Endometrial microvascular endothelial cells (primary cell): Measurements from ENCODE around the gene MED25. TPM values are rescaled to one million over a fixed set of nuclear protein-coding genes. Genes with fewer than 3 reads are reported as not detected.

Experiments
- in situ Hi-C: cut with HindIII; loops from 2 replicates; pipeline ENCODE4 v1.10.0; 2017; ENCODE audit warnings: low sequenced_read_pairs, low pct_unique_long_range_greater_than_20kb; ENCODE audit errors: inconsistent ontology term
- total RNA-seq: library from RNA; depleted of rRNA; stranded (reverse); fragments of >200 nt; gene quantifications from one replicate; pipeline ENCODE4 v1.2.3, GENCODE V29; 2015; ENCODE audit errors: inconsistent ontology term

Gene MED25
- total RNA-seq, 1 donor from 2014 or later = 31.7 TPM

DNA sequence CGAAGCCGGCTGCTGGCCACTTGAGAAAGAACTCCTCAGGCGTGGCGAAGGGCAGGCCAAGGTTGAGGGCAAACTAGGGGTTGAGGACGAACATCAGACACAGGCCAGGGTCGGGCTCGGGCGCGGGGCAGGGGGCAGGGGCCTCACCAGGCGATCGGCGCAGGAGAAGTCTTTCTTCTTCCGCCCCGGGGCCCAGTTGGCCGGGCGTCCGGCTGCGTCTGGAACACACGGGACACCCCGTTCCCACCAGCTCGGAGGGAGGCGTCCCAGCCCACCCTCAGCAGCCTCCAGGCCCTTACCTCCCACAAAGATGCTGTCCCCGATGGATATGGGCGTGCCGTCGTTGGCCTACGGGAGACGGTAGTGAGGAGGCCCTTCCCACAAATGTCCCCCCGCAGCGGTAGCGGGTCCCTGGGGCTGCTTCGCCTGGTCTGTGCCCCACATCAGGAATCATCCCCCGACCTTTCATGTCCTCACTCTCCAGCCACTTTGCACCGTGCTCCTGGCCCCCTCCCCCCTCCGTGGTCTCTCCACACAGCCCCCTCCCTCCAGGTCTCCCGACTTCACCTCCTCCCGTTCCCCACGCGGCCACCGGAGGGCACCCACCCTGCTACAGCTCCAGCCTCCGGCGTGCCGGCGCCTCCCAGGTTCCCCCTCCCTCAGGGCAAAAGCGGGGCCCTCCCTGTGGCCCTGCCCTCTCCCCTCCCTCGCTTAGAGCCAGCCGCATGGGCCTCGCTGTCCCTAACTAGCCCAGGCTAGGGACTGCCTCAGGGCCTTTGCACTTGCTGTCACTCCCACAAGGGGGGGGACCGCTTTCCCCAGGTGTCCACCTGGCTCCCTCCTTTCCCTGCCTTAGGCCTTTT lies 44.5 kb downstream of the MED25 start:
- in situ Hi-C loops = no loop called here

DNA sequence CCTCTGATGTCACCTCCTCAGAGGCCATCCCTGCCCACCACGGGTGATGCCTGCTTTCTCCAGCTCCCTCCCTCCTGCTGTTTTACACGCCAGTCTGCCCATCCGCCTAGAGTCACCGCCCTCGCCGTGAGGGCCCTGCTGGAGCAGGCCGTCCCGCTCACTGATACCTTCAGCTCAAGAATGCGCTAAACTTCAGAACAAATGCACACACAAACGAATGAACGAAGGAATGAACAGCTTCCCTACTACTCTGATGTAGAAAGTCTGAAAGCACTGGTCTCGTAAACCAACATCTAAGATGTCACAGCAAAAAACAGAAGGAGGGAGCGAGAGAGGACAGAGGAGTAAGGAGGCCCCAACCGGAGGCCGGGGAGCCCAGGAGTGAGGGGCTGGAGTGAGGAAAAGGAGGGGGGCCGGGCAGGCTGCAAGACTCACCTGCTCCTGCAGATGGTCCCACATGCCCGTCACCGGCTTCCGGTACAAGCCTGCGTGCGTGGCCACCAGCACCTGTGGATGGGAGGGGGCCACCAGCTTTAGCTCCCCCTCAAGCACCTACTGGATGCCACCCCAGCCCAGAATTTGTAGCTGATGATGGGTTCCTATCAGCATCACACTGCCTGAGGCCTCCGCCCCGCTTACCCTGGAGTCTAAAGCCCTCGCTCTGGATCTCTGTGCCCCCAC lies 45.3 kb downstream of the MED25 start:
- in situ Hi-C loops = no loop called here

DNA sequence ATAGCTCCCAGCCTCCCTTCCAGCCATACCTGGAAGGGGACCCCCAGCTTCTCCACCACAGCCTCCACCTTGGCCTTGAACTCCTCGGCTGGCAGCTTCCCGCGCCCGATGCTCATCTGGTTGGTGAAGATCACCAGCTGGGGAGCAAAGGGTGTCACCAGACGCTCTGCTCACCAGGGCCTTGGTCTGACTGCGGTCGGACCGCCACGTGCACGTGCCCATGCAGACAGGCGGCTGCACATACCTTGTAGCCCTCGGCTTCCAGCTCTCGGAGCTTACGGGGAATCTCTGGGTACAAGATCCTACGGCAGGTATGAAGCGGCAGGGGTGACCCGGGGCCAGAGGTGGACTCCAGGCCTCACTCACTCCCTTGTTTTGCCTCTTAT lies 45.8 kb downstream of the MED25 start:
- in situ Hi-C loops = no loop called here

GRCh38 chr19:49864890-49865289 lies 46.8 kb downstream of the MED25 start:
- in situ Hi-C loops = no loop called here

DNA sequence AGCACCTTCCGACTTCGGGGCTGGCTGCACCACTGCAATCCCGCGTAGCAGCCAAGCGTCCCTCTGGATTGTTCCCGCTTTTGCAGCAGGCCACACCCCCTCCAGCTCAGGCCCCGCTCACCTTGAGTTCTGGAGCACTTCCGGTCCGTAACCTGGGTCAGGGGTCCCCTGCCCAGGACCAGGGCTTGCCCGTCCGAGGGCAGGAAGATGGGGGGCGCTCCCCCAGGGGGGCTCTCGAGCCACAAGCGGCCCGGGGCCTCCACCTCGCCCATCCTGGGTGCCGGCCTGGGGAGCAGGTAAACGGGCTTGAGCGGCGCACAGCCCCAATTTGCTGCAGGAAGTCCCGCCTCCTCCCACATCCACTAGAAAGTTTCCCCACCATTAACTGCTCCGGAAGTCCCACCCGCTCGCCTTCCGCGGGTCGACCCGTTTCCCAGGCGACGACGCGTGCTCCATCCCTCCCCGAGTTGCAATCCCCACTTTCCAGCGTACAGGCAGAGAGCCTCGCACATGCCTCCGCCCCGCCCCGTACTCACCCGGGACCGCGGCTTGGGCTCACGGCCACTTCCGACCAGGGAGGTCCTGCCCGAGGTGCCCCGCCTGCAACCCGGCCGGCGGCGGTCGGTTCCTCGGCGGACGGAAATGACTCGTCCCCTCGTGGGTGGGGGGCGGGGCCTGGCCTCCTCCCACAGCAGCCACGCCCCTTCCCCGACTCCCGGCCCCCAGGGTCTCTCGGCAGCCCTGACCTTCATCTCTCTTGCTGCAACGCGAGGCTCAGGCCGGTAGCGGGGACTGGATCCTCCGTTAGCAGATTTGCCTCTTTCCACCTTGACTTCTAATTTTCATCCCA lies 49.1 kb downstream of the MED25 start, which contains the start of gene PNKP:
Gene PNKP, minus strand, starts transcription at position 644 of the 850 bp plus-strand sequence. Its CDS starts 372 bp downstream, at position 272.
- in situ Hi-C loops = no loop called here

DNA sequence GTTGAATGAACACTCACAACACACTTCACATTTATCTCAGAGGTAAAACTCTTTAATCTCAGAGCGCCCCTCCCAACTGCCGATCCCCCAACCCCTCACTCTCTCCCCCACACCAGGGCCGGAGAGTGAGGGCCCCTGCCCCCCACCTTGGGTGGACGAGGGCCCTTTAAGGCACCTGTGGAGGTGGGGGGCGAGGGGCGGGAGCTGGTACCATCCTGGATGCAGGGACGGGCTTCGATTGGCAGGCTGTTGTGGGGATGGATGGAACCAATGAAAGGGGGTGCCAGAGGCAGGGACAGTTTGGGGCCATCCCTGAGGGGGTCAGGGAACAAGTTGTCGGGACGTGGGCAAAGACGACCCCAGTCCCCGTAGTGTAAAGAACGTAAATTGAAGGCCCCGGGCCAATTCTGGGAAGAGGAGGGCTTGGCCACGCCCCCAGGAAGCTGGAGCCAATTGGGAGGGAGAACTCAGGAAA lies 51.0 kb downstream of the MED25 start:
- in situ Hi-C loops = no loop called here

DNA sequence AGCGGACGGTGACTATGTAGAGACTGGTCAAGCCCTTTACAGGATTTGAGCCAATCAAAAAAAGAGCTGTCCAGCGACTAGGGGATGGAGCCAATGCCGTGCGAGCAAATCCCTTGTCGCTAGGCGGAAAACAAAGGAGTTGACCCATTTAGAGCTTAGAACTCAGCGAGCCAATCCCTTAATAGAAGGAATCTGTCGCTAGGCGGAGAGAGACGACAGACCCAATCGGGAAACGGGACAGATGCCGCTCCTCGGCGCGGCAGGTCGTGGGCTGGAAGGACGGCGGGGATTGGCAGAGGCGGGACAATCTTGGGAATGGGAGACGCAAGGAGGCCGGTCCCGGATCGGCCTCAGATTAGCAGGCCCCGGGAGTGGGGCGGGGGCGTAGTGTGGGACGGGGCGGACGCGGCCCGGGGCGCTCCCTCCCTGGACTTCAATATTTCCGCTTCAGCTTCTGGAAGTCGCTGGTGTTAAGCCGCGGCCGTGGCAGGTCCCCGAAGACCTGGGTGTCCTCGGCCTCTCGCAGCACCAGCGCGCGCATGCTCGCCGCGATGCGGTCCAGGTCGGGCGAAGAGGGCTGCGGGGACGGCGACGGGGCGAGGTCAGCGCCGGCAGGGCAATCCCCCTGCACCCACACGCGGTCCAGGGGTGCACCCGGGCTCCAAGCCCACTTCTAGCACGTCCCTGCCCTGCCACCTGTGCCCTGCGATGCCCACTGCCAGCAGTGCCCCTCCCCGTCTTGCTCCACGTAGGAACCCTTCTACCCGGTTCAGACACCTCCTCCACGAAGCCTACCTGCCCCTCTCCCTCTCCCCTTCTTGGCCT lies 51.6 kb downstream of the MED25 start:
- in situ Hi-C loops = no loop called here

DNA sequence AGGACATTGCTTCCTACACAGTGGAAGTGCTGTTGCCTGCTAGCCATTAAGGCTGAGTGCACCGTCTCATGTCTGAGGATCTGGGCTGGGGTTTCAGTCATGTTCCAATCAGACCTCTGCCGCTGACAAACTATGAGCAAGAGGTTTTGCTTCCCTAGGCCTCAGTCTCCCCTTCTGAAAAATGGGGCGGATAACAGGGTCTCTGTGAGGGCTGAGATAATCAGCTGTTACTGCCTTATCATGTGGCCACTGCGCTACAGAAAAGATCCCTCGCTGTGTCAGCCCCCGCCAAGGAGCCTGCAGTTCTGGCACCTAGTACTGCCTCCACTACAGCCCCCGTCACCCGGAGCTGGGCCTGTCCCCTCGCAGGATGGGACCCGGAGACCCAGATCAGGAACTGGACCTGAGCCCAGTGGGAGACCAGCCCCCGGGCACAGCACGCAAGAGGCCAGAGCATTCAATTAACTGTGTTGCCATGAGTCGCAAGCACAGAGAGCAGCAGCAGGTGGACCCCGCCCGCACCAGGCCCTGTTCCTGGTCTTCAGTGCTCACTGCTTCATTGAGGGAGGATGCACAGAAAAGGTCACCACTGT lies 52.3 kb downstream of the MED25 start:
- in situ Hi-C loops = no loop called here

- in situ Hi-C loops = no loop called here
Observed at GRCh38 chr19:49871349-49871985, 53.4 kb downstream of the MED25 start.

- in situ Hi-C loops = no loop called here
Observed at GRCh38 chr19:49872245-49873128, 54.4 kb downstream of the MED25 start.

GRCh38 chr19:49873129-49873521 lies 55.0 kb downstream of the MED25 start:
- in situ Hi-C loops = no loop called here

GRCh38 chr19:49873834-49874233 lies 55.7 kb downstream of the MED25 start:
- in situ Hi-C loops = no loop called here

DNA sequence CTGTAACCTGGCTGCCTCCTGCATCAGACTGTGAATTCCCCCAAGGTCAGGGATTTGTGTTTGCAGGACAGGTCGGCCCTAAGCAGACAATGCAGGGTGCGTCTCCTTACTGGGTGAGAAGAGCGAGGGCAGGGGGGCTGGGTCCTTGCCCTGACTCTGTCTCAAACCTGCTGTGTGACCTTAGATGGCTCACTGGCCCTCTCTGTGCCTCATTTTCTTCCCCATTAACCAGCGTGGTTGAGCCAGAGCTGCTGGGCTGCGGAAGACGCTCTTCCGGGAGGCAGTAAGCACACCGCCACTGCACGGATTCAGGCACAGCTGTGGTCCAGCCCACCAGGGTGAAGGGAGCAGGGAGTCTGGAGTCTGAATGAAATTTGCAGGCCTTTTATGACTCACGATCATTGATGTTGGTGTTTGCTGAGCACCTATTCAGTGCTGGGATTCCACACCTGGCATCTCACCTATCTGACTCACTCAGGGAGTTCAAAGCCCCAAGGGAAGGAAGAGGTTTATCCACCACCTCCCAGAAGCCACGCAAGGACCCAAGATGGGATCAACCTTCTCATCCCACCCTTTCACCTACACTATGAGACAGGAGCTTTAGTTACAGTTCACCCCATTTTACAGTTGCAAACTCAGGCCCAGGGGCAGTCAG lies 56.5 kb downstream of the MED25 start:
- in situ Hi-C loops = no loop called here

- in situ Hi-C loops = no loop called here
Observed at GRCh38 chr19:49875177-49875576, 57.1 kb downstream of the MED25 start.

GRCh38 chr19:49875857-49876421 lies 57.9 kb downstream of the MED25 start:
- in situ Hi-C loops = no loop called here

- in situ Hi-C loops = no loop called here
Observed at GRCh38 chr19:49876422-49877019, 58.4 kb downstream of the MED25 start.
